Effector memory CD4-positive, alpha-beta T cell (primary cell): ENCODE results near the gene GPS1.

Source experiments
- DNase-seq, 3 donors: peaks; one replicate each; pipeline ENCODE4 v3.0.0-alpha.2; 2020
- H3K27ac ChIP-seq: 2 replicates; pipeline ENCODE4 v1.7.0; 2013; ENCODE audit warnings: mild to moderate bottlenecking, low read length, moderate library complexity; ENCODE audit not compliant: insufficient read depth, poor library complexity, severe bottlenecking
- H3K27me3 ChIP-seq: replicated peaks from 2 replicates; pipeline ENCODE4 v1.7.0; 2013; ENCODE audit warnings: mild to moderate bottlenecking, low read length; ENCODE audit not compliant: insufficient read depth, control insufficient read depth, poor library complexity, severe bottlenecking
- H3K36me3 ChIP-seq: 2 replicates; pipeline ENCODE4 v1.7.0; 2013; ENCODE audit warnings: mild to moderate bottlenecking, low read length, moderate library complexity; ENCODE audit not compliant: control insufficient read depth, insufficient read depth
- H3K4me1 ChIP-seq: 2 replicates; pipeline ENCODE4 v1.7.0; 2013; ENCODE audit warnings: low read length, mild to moderate bottlenecking; ENCODE audit not compliant: control insufficient read depth, insufficient read depth, poor library complexity, severe bottlenecking
- H3K4me3 ChIP-seq: 2 replicates; pipeline ENCODE4 v1.7.0; 2013; ENCODE audit warnings: low read length, low read depth, mild to moderate bottlenecking; ENCODE audit not compliant: insufficient read depth, poor library complexity, severe bottlenecking
- H3K9me3 ChIP-seq: 2 replicates; pipeline ENCODE4 v1.7.0; 2013; ENCODE audit warnings: mild to moderate bottlenecking, low read length, moderate library complexity; ENCODE audit not compliant: control insufficient read depth

The GPS1 gene

DNA sequence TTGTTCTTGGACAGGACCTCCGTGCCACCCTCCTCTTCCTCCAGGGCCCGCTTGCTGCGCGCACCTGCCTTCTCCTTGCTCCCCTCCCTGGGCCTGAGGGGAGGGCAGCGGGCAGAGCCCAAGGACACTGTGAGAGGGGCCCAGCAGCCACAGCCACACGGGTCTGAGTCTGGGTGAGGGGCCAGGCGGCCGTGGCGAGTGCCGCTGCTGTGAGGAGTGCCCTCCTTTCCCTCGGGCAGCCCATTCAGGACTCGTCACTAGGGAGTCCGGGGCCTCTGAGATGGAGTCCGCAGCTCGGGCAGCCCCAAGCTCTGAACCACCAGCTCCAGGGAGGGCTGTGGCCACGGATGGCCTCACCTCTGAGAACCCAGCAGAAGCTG, 8.3 kb downstream of the GPS1 start:
- no peaks in the 10 kb centered on the region for H3K27me3 ChIP-seq
- no peaks in the 10 kb centered on the region for H3K9me3 ChIP-seq
- peaks cover 75% of the 10 kb centered on the region for H3K36me3 ChIP-seq
- no peak overlapping the region for H3K27ac ChIP-seq
- no peak for DNase-seq
- peaks cover 9% of the 10 kb centered on the region for H3K4me1 ChIP-seq
- no peak overlapping the region for H3K4me3 ChIP-seq

DNA sequence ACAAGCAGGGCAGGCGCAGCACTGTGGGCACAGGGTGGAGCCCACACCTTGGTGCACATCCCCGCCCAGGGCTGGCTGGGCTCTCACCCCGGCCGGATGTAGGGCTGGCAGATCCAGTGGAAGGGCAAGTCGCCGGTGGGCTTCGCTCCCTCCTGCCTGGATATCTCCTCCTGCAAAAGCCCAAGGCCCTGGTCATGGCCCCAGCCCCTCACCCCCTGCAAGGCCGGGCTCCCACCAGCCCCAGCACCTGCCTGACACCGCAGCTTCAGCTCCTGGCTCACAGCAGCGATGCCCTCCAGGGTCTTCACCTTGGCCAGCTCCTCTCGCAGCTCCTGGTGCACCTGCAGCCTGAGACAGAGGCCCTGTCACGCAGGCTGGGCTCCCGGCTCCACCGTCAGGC, 8.9 kb downstream of the GPS1 start:
- Histone ChIP-seq H3K4me3 (no peak overlapping the region), H3K36me3 (peaks cover 71% of the 10 kb centered on the region)

DNA sequence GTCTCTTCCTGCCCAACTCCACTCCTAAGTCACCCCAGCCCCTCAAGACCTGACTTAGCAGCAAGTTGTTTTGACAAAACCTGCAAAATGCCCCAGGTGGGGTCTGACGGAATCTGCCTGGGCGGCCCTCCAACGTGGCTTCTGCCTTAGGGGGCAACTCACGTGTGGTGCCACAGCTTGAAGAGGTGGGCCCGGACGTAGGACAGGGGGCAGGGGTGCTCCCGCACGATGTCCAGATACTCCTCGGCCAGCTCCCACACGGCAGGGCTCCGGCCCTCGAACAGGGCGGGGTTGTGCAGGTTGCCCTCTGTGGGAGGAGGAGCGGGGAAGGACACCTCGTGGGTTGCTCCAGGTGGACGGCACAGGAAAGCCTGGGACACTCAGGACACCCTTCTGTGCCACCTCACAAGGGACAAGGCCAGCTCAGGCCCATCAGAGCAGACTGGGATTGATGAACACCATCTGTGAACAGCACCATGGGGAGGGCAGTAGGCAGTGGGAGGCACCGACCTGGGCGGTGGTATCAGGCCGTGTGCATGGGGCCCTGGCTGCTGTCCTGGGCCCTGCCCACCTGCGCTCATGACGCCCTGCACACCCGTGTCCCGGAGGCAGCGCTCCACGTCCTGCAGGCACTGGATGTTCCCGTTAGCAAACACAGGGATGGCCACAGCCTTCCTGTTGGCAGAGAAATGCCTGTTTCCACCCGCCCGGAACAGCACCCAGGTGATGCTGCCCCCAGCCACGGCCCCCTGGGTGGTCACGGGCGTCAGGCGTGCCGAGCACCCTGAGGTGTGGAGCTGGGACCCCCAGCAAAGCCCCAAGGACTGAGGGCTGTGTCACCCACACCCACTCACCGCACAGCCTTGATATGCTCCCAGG, 9.6 kb downstream of the GPS1 start:
- no peaks in the 10 kb centered on the region for H3K27me3 ChIP-seq
- H3K27ac ChIP-seq: no peak overlapping the region
- H3K36me3 ChIP-seq: peaks cover 66% of the 10 kb centered on the region
- DNase-seq: no peak
- H3K4me3 ChIP-seq: no peak overlapping the region
- H3K9me3 ChIP-seq: no peaks in the 10 kb centered on the region
- peaks cover 16% of the 10 kb centered on the region for H3K4me1 ChIP-seq

More for the DNA sequence above, 8.9 kb downstream of the GPS1 start:
- H3K4me1 ChIP-seq: peaks cover 12% of the 10 kb centered on the region
- no peak overlapping the region for H3K27ac ChIP-seq
- DNase-seq: no peak
- H3K9me3 ChIP-seq: no peaks in the 10 kb centered on the region
- H3K27me3 ChIP-seq: no peaks in the 10 kb centered on the region

DNA sequence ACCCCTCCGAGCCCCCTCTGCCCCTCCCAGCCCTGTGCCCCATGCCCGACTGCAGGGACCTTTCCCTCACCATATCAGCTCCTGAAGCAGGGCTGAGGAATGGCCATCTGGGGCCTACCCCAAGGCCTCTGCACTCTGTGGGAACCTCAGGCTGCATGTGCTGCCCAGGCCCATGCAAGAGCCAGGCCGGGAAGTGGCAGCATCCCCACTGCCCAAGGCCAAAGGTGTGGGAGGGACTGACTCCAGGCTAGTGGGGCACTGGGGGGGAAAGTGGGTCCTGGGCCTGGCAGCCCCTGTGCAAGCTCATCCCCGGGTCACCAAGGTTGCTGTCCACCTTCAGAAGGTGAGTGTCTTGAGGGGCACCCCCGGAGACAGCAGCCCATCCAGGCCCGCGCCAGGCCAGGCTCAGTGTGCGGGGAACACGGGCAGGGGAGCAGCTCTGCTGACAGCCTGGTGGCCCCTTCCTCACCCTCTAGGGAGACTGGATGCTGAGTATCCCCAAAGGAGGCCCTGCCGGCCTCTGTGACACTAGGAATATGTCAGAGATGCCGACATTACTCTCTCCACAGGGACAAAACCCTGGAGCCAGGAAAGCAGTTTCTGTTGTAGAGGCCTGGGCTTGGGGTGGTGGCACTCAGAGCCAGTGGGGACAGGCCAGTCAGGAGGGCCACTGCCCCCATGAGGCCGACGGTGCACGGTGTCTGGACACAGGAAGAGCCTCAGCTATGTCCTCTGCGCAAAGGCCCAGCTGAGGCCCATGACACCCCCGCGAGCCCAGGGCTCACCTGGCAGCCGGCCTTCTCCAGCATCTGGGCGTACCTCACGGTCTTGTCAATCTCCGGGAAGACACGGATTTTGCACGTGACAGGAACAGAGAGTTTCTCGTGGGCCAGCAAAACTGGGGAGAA, 10.6 kb downstream of the GPS1 start:
- H3K4me3 ChIP-seq: no peak overlapping the region
- H3K4me1 ChIP-seq: peaks cover 18% of the 10 kb centered on the region
- DNase-seq: no peak
- H3K36me3 ChIP-seq: peaks cover 56% of the 10 kb centered on the region
- no peaks in the 10 kb centered on the region for H3K27me3 ChIP-seq
- H3K27ac ChIP-seq: no peak overlapping the region
- H3K9me3 ChIP-seq: no peaks in the 10 kb centered on the region

DNA sequence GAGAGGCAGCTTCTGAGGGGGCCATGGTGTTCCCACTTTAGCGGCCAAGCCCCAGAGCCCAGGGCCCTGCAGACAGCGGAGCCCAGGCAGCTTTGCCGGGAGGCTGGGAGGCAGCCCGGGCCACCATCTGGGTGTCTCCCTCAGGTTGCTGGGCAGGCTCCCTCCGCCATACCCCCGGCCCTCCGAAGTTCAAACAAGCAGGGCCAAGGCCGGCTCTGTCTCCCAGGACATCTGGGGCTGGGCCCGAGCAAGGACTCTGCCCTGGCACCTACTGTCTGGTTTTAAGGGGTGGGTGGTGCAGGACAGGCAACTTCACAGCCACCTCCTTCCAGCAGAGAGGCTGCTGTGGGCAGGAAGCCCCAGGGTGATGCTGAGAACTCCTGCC, 11.3 kb downstream of the GPS1 start:
- peaks cover 50% of the 10 kb centered on the region for H3K36me3 ChIP-seq
- no peak overlapping the region for H3K27ac ChIP-seq
- H3K27me3 ChIP-seq: no peaks in the 10 kb centered on the region
- H3K4me3 ChIP-seq: no peak overlapping the region
- H3K4me1 ChIP-seq: peaks cover 18% of the 10 kb centered on the region
- H3K9me3 ChIP-seq: no peaks in the 10 kb centered on the region
- DNase-seq: no peak

DNA sequence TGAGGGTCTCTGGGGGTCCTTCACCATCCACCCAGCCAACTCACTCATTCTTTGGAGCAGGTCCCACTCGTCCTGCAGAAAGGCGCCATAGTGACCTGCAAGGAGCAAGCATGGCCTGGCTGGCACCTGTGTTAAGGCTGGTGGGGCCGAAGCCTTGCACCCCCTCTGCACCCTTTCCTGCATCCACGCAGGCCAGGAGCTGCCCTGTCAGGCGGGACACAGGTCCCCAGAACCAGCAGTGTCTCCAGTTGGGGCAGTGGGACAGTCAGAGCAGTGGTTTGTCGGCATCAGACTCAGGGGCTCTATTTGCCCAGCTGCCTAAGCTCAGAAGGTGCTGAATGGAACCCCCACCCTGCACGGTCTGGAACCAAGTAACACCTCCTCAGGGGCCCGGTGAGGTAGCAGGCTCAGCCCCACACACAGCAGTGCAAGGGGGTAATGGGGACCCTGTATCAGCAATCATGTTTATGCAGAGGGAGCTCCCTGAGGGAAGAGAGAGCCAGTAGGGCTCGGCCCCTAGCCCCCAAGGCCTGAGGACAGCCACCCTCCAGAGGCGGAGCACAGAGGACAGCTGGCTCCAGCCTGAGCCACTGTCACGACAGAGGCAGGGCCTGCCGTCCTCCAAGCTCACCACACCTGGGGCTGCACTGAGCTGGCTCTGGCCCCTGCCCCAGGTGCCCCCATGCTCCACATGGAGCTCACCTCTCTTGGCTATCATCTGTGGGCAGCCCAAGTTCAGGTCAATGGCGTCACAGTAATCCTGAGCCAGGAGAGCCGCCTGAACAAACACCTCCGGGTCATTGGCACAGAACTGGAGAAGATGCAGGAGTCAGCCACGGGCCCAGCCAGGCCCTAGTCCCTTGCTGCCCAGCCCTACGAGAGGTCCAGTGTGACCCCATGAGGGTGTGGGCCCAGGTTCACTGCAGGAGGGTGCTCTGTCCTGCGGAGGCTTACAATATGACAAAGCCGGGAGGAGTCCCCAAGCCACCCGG, 12.0 kb downstream of the GPS1 start:
- no peak for DNase-seq
- peaks cover 18% of the 10 kb centered on the region for H3K4me1 ChIP-seq
- peaks cover 43% of the 10 kb centered on the region for H3K36me3 ChIP-seq
- H3K9me3 ChIP-seq: no peaks in the 10 kb centered on the region
- no peak overlapping the region for H3K4me3 ChIP-seq
- no peaks in the 10 kb centered on the region for H3K27me3 ChIP-seq
- H3K27ac ChIP-seq: no peak overlapping the region

DNA sequence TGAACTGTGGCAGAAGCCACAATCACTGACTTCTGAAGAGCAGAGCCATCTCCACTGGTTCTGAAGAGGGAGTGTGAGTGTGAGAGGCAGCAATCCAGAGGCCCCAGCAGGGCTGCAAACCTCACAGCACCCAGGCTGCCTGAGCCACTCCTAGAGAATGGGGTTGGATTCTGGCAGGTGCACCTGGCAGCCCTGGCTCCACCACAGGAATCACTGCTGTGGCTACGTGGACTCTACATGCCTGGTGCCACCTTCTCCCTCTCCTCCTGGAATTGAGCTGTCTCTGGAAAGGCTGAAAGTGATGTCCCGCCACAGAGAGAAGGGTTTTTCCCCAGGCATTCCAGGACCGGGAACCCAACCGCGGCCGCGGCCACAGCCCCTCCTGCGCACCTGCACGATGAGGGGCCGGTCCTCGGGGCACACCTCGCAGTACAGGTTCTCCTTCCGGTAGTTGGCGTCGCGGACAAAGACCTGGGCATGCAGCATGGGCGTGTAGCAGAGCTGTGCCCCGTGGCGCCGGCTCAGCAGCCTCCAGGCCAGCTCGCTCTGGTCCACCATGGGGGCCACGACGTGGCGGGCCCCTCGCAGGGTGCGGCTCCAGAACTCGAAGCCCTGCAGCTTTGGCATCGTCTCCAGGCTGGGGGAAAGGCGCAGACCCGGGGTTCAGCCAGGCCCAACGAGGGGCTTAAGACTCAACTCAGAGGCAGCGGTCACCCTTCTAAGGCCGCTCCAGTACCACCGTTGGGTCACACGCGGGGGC, 12.9 kb downstream of the GPS1 start:
- Histone ChIP-seq H3K27me3 (no peaks in the 10 kb centered on the region), H3K4me3 (peak overlapping the region; percentile 68), H3K27ac (peak overlapping the region; percentile 61), H3K9me3 (no peaks in the 10 kb centered on the region), H3K36me3 (peaks cover 34% of the 10 kb centered on the region), H3K4me1 (peaks cover 18% of the 10 kb centered on the region)
- DNase-seq: no peak

DNA sequence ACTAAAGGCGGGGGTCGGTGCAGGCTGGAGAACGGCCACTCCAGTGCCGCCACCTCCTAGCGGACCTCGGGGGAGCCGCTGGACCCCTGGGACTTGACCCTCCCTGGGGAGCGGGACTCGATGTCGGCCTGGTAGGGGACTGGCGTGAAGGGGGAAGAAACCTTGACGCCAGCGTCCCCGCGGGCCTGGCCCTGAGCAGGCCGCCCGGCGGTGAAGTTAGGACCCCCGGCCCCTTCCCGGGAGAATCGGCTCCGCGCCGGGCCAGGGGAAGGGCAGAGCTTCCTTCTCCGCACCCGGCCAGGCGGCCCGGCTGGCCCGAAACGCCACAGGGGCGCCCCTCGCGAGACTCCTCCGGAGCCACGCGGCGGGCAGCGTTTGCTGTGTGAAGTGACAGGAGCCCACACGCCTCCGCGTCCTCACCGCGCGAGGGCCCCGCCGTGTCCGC, 13.5 kb downstream of the GPS1 start:
- DNase-seq: peak in 1 of 3 donors; percentile 12
- H3K4me1 ChIP-seq: peaks cover 18% of the 10 kb centered on the region
- H3K27me3 ChIP-seq: no peaks in the 10 kb centered on the region
- peak overlapping the region; percentile 68 for H3K4me3 ChIP-seq
- no peaks in the 10 kb centered on the region for H3K9me3 ChIP-seq
- peak overlapping the region; percentile 61 for H3K27ac ChIP-seq
- peaks cover 28% of the 10 kb centered on the region for H3K36me3 ChIP-seq
